KMS-11 (cell line): ENCODE measurements around the gene DPP10.

ENCODE experiments used
- H2AFZ ChIP-seq: fragments of 200-600 bp; sonication (generic); 2 replicates; pipeline ENCODE4 v1.6.1; 2016; ENCODE audit warnings: antibody characterized with exemption, mixed run types, low read depth
- H3K27ac ChIP-seq: fragments of 200-600 bp; sonication (generic); 2 replicates; pipeline ENCODE4 v1.6.1; 2016; ENCODE audit warnings: mild to moderate bottlenecking, mixed run types
- H3K27me3 ChIP-seq: fragments of 200-600 bp; sonication (generic); 2 replicates; pipeline ENCODE4 v1.6.1; 2017; ENCODE audit warnings: mild to moderate bottlenecking, low read depth, mixed run types, moderate library complexity; ENCODE audit not compliant: insufficient read depth
- H3K36me3 ChIP-seq: fragments of 200-600 bp; sonication (generic); 2 replicates; pipeline ENCODE4 v1.6.1; 2017; ENCODE audit warnings: mild to moderate bottlenecking, mixed run types; ENCODE audit not compliant: insufficient read depth
- H3K4me1 ChIP-seq: fragments of 200-600 bp; sonication (generic); 2 replicates; pipeline ENCODE4 v1.6.1; 2016; ENCODE audit warnings: mild to moderate bottlenecking, low read depth, mixed run types; ENCODE audit not compliant: poor library complexity, severe bottlenecking
- H3K4me2 ChIP-seq: fragments of 200-600 bp; sonication (generic); 2 replicates; pipeline ENCODE4 v1.7.0; 2016; ENCODE audit warnings: mild to moderate bottlenecking, mixed run types
- H3K4me3 ChIP-seq: fragments of 200-600 bp; sonication (generic); IDR thresholded peaks from 2 replicates; pipeline ENCODE4 v1.6.1; 2017; ENCODE audit warnings: low read depth, low read length, mixed read lengths; ENCODE audit not compliant: insufficient read depth
- H3K79me2 ChIP-seq: fragments of 200-600 bp; sonication (generic); 2 replicates; pipeline ENCODE4 v1.6.1; 2016; ENCODE audit warnings: low read depth, mixed run types; ENCODE audit not compliant: insufficient read depth
- H3K9ac ChIP-seq: fragments of 200-600 bp; sonication (generic); 2 replicates; pipeline ENCODE4 v1.6.1; 2016; ENCODE audit warnings: mild to moderate bottlenecking, mixed run types
- H4K20me1 ChIP-seq: fragments of 200-600 bp; sonication (generic); 2 replicates; pipeline ENCODE4 v1.6.1; 2016; ENCODE audit warnings: mild to moderate bottlenecking, mixed run types; ENCODE audit not compliant: insufficient read depth
- CTCF ChIP-seq: fragments of 200-600 bp; sonication (generic); conservative IDR thresholded peaks from 2 replicates; pipeline ENCODE4 v1.6.1; 2017; ENCODE audit warnings: low read depth, mild to moderate bottlenecking, antibody characterized with exemption, low read length, moderate library complexity, mixed read lengths

The DPP10 gene

GRCh38 chr2:114525955-114526354 lies 83.5 kb downstream of the DPP10 start:
- Histone ChIP-seq H4K20me1 (no peaks in the 10 kb centered on the region), H3K9ac (no peak overlapping the region), H2AFZ (no peak overlapping the region), H3K4me3 (no peak overlapping the region), H3K27me3 (no peaks in the 10 kb centered on the region), H3K27ac (no peak overlapping the region), H3K4me2 (no peak overlapping the region), H3K36me3 (no peaks in the 10 kb centered on the region), H3K79me2 (no peaks in the 10 kb centered on the region), H3K4me1 (no peaks in the 10 kb centered on the region)
- TF ChIP-seq CTCF = no peak

GRCh38 chr2:114526841-114527240 lies 84.4 kb downstream of the DPP10 start:
- TF ChIP-seq CTCF = no peak
- no peaks in the 10 kb centered on the region for H3K27me3 ChIP-seq
- no peak overlapping the region for H3K4me2 ChIP-seq
- H3K79me2 ChIP-seq = no peaks in the 10 kb centered on the region
- no peaks in the 10 kb centered on the region for H3K36me3 ChIP-seq
- H3K4me1 ChIP-seq = no peaks in the 10 kb centered on the region
- no peaks in the 10 kb centered on the region for H4K20me1 ChIP-seq
- no peak overlapping the region for H2AFZ ChIP-seq
- no peak overlapping the region for H3K4me3 ChIP-seq
- no peak overlapping the region for H3K27ac ChIP-seq
- H3K9ac ChIP-seq = no peak overlapping the region

- H4K20me1 ChIP-seq = no peaks in the 10 kb centered on the region
- H3K9ac ChIP-seq = no peak overlapping the region
- H3K79me2 ChIP-seq = no peaks in the 10 kb centered on the region
- no peak overlapping the region for H3K4me2 ChIP-seq
- no peak for TF ChIP-seq CTCF
- no peaks in the 10 kb centered on the region for H3K4me1 ChIP-seq
- no peak overlapping the region for H3K27ac ChIP-seq
- no peak overlapping the region for H3K4me3 ChIP-seq
- no peaks in the 10 kb centered on the region for H3K36me3 ChIP-seq
- no peaks in the 10 kb centered on the region for H3K27me3 ChIP-seq
- H2AFZ ChIP-seq = no peak overlapping the region
These were observed 85.0 kb downstream of the DPP10 start for GRCh38 chr2:114527330-114527983.

DNA sequence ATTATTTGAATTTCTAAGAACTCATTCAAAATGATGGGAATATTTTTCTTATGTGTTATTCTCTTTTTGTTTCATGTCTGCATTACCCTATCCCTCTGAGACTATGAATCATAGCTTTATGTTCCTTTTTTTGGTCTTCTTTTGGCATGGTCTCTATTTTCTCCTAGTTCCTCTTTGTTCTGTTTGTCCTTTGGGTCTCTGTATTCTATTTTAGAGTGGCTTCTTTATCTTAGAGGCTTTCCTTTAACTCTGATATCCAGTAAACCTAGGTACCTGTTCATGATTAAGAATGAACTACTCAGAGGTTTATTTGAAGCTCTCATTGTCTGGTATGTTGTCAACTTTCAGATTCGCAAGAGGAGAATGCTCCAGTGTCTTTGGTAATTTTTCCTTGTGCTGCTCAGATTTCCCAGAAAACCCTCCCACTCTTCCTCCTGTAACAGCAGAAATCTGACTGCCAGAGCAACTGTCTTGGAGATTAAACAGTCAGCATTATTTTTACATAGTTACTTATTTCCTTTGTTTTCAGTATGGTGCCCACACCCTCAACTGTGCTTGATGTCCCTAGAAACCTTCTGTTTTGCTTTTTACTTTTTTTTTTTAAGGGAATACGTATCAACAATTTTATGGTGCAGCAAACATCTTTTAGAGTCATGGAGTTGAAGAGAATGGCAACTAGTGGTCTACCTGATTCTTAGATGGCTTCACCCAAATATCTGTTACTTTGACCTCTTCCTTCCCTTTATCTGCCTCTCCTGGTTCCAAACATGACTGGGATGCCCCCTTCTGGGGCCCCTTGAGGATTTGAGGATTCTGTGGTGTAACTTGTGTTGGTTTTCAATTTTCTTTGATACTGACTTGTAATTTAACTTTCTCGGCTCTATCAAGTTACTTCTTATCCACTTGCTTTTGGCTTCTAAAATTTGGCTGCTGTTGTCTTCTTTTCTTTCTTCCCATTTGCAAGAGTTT lies 92.0 kb downstream of the DPP10 start:
- no peak overlapping the region for H3K4me3 ChIP-seq
- H3K27me3 ChIP-seq = no peaks in the 10 kb centered on the region
- H2AFZ ChIP-seq = no peak overlapping the region
- H3K4me1 ChIP-seq = no peaks in the 10 kb centered on the region
- H3K4me2 ChIP-seq = no peak overlapping the region
- H3K79me2 ChIP-seq = no peaks in the 10 kb centered on the region
- H4K20me1 ChIP-seq = no peaks in the 10 kb centered on the region
- no peaks in the 10 kb centered on the region for H3K36me3 ChIP-seq
- TF ChIP-seq CTCF = no peak
- H3K9ac ChIP-seq = no peak overlapping the region
- no peak overlapping the region for H3K27ac ChIP-seq
